Left colon (tissue), 2 donors: Measurements from ENCODE around the gene MIS18BP1. TPM values are rescaled to one million over a fixed set of nuclear protein-coding genes. Genes with fewer than 3 reads are reported as not detected.
A peak's percentile ranks its signal among the peaks of the same experiment; 100 is the strongest.
"Not testable (repeated sequence)": the region's sequence is repeated elsewhere in the genome, so short reads cannot be mapped to it uniquely, and the experiment has no call there.

ENCODE experiments used
- ATAC-seq: fragments of 200-7000 bp; cut with Tn5 transposase; one replicate; pipeline ENCODE4 v1.9.1; 2020; ENCODE audit warnings: mild to moderate bottlenecking, moderate library complexity
- DNase-seq, 2 donors: peaks; one replicate each; pipeline ENCODE4 v3.0.0-alpha.2; 2020
- intact Hi-C, 2 donors: fragments of 100-400 bp; cut with DNase I in 1 of 2; cut with micrococcal nuclease in 1 of 2; formaldehyde crosslinking; loops; one replicate each; pipeline versions ENCODE4 v1.11.2 to v1.14.0; 2022; cut with DNase I, micrococcal nuclease
- long read RNA-seq: library from polyadenylated mRNA; unstranded; transcript quantifications from one replicate; pipeline ENCODE4 v2.0.0, GENCODE V29; 2021
- total RNA-seq, 2 donors: library from RNA; stranded (reverse); fragmentation: NEBNext Ultra II Directional; extraction: Animal tissue kit (Norgen Biotek cat#: 25700); gene quantifications; one replicate each; pipeline ENCODE4 v1.2.1, GENCODE V29; 2021
- donor health status: DM: no; HTN: no; CAD: no.
- donor health status: DM: yes; HTN: yes; CAD: no.

The MIS18BP1 gene
- total RNA-seq: 10 to 100 TPM; 17.5 to 18.8 TPM
- long read RNA-seq, full-length matches to known transcripts: 4 of 18 reads
- long read RNA-seq, partial matches to known transcripts: 13 of 18 reads
- long read RNA-seq, other reads (novel, unspliced or antisense): 1 of 18 reads

GRCh38 chr14:45253070-45253753 lies at the start of gene MIS18BP1:
Gene MIS18BP1 (minus strand): TSS chr14:45253202. CDS start chr14:45247286, 5,916 bp downstream.
- ATAC-seq (peak; percentile 91), DNase-seq (peak; percentile 96 to 97)
- intact Hi-C loops: loop anchor here in 1 of 2 donors (10.0 kb wide), 1 partner anchor 118 kb away; the partner anchor contains the start of genes FANCM and FKBP3

GRCh38 chr14:45298423-45299117 lies 45.6 kb upstream of the MIS18BP1 start:
- intact Hi-C loops: no loop called here
- ATAC-seq (no peak), DNase-seq (no peak)

- ATAC-seq: not testable (repeated sequence)
These were observed 41.8 kb upstream of the MIS18BP1 start for GRCh38 chr14:45294796-45295195.

GRCh38 chr14:45290547-45290946 lies 37.5 kb upstream of the MIS18BP1 start:
- intact Hi-C loops: no loop called here
- ATAC-seq: no peak
- DNase-seq: no peak

More at GRCh38 chr14:45294796-45295195, 41.8 kb upstream of the MIS18BP1 start:
- DNase-seq, intact Hi-C loops: not testable (repeated sequence)

- DNase-seq: no peak
- ATAC-seq: no peak
These were observed 34.6 kb upstream of the MIS18BP1 start for GRCh38 chr14:45287610-45288009.

GRCh38 chr14:45284802-45285201 lies 31.8 kb upstream of the MIS18BP1 start:
- ATAC-seq: no peak
- DNase-seq: no peak
- intact Hi-C loops: no loop called here

More at GRCh38 chr14:45287610-45288009, 34.6 kb upstream of the MIS18BP1 start:
- intact Hi-C loops: no loop called here

GRCh38 chr14:45281731-45282400 lies 28.9 kb upstream of the MIS18BP1 start:
- ATAC-seq, intact Hi-C loops, DNase-seq: not testable (repeated sequence)

GRCh38 chr14:45271858-45272537 lies 19.0 kb upstream of the MIS18BP1 start:
- intact Hi-C loops: no loop called here
- ATAC-seq (no peak), DNase-seq (no peak)

- DNase-seq (no peak), ATAC-seq (no peak)
- intact Hi-C loops: no loop called here
These were observed 17.0 kb upstream of the MIS18BP1 start for GRCh38 chr14:45270031-45270430.

- DNase-seq: no peak
- ATAC-seq: no peak
- intact Hi-C loops: loop anchor here in 1 of 2 donors (5.0 kb wide), 1 partner anchor 355 kb away; no protein-coding TSS in a partner anchor
These were observed 14.1 kb upstream of the MIS18BP1 start for GRCh38 chr14:45267071-45267470.

- ATAC-seq: no peak
These were observed 9.6 kb upstream of the MIS18BP1 start for GRCh38 chr14:45262637-45263036.

GRCh38 chr14:45261209-45261608 lies 8.2 kb upstream of the MIS18BP1 start:
- intact Hi-C loops: no loop called here
- DNase-seq (no peak), ATAC-seq (no peak)

More at GRCh38 chr14:45262637-45263036, 9.6 kb upstream of the MIS18BP1 start:
- intact Hi-C loops: no loop called here
- no peak for DNase-seq

GRCh38 chr14:45258805-45259204 lies 5.8 kb upstream of the MIS18BP1 start:
- ATAC-seq: no peak
- no peak for DNase-seq
- intact Hi-C loops: loop anchor here in 1 of 2 donors (10.0 kb wide), 1 partner anchor 124 kb away; the partner anchor contains the start of genes FANCM and FKBP3

- intact Hi-C loops: loop anchor here in 1 of 2 donors (10.0 kb wide), 1 partner anchor 123 kb away; the partner anchor contains the start of genes FANCM and FKBP3
- no peak for DNase-seq
- ATAC-seq: no peak
These were observed 5.1 kb upstream of the MIS18BP1 start for GRCh38 chr14:45258073-45258472.

- DNase-seq (no peak), ATAC-seq (no peak)
- intact Hi-C loops: loop anchor here in 1 of 2 donors (10.0 kb wide), 1 partner anchor 120 kb away; the partner anchor contains the start of genes FANCM and FKBP3
These were observed 1.8 kb upstream of the MIS18BP1 start for GRCh38 chr14:45254771-45255170.

GRCh38 chr14:45253754-45254310 lies 830 bp upstream of the MIS18BP1 start:
- intact Hi-C loops: loop anchor here in 1 of 2 donors (10.0 kb wide), 1 partner anchor 119 kb away; the partner anchor contains the start of genes FANCM and FKBP3
- DNase-seq (peak; percentile 26 to 43), ATAC-seq (no peak)

GRCh38 chr14:45252366-45253069 lies 484 bp downstream of the MIS18BP1 start:
- peak; percentile 19 for ATAC-seq
- peak in 1 of 2 donors; percentile 34 for DNase-seq
- intact Hi-C loops: loop anchor here in 1 of 2 donors (10.0 kb wide), 1 partner anchor 118 kb away; the partner anchor contains the start of genes FANCM and FKBP3
